Right lobe of liver (tissue), 4 donors: ENCODE measurements around the gene PPM1L.

Experiments
- POLR2A ChIP-seq: fragments of 450-650 bp; IDR thresholded peaks from one replicate; pipeline ENCODE4 v1.6.1; 2017; ENCODE audit warnings: antibody characterized with exemption, mild to moderate bottlenecking
- TF ChIP-seq, protein P1 (sequence below), 4 donors: fragments of 200-600 bp in 3 of 4; fragments of 450-650 bp in 1 of 4; IDR thresholded peaks; one replicate each; pipeline versions ENCODE4 v1.5.1 to v1.8.0; 2016 to 2022; ENCODE audit warnings: antibody characterized with exemption in 4 of 4, mild to moderate bottlenecking in 2 of 4
- donor health status: DM: no; HTN: no; CAD: no.
- donor health status: DM: no; HTN: no; CAD: no.
- donor health status: DM: no; HTN: yes; CAD: no.

DNA sequence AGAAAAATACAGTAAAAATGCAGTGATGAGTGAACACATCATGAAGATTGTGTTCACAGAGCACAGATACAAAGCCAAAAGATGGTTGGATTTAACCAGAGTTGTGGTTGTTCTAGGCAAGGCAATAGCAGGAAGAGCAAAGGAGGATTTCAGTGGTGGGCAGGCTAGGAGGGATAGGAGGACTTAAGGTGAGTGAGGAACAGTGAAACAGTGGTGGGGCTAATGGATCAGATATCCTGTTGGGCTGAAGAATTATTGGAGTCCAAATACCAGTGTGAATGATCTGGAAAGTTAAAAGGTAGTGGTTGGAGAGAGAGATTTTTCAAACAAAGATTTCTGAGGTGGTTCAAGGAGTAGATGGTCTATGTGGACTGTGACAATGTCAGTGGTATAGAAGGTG, 240.8 kb downstream of the PPM1L start:
- TF ChIP-seq, protein P1, sequence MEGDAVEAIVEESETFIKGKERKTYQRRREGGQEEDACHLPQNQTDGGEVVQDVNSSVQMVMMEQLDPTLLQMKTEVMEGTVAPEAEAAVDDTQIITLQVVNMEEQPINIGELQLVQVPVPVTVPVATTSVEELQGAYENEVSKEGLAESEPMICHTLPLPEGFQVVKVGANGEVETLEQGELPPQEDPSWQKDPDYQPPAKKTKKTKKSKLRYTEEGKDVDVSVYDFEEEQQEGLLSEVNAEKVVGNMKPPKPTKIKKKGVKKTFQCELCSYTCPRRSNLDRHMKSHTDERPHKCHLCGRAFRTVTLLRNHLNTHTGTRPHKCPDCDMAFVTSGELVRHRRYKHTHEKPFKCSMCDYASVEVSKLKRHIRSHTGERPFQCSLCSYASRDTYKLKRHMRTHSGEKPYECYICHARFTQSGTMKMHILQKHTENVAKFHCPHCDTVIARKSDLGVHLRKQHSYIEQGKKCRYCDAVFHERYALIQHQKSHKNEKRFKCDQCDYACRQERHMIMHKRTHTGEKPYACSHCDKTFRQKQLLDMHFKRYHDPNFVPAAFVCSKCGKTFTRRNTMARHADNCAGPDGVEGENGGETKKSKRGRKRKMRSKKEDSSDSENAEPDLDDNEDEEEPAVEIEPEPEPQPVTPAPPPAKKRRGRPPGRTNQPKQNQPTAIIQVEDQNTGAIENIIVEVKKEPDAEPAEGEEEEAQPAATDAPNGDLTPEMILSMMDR (IDR thresholded peaks at IDR 0.05) = no peak
- no peak for TF ChIP-seq POLR2A
